ENCODE data around the gene UBTF. TPM values are rescaled to one million over a fixed set of nuclear protein-coding genes. Genes with fewer than 3 reads are reported as not detected.
A peak's percentile ranks its signal among the peaks of the same experiment; 100 is the strongest.

The UBTF gene
- total RNA-seq, 1 experiment from 2014 or later: 57.9 TPM

- no peak for DNase-seq (ENCODE audit: low read depth)
These were observed 5.9 kb downstream of the UBTF start for GRCh38 chr17:44213403-44214229.

GRCh38 chr17:44212507-44213402 is 6.7 kb downstream of the UBTF start:
- no peak for DNase-seq (ENCODE audit: low read depth)

DNA sequence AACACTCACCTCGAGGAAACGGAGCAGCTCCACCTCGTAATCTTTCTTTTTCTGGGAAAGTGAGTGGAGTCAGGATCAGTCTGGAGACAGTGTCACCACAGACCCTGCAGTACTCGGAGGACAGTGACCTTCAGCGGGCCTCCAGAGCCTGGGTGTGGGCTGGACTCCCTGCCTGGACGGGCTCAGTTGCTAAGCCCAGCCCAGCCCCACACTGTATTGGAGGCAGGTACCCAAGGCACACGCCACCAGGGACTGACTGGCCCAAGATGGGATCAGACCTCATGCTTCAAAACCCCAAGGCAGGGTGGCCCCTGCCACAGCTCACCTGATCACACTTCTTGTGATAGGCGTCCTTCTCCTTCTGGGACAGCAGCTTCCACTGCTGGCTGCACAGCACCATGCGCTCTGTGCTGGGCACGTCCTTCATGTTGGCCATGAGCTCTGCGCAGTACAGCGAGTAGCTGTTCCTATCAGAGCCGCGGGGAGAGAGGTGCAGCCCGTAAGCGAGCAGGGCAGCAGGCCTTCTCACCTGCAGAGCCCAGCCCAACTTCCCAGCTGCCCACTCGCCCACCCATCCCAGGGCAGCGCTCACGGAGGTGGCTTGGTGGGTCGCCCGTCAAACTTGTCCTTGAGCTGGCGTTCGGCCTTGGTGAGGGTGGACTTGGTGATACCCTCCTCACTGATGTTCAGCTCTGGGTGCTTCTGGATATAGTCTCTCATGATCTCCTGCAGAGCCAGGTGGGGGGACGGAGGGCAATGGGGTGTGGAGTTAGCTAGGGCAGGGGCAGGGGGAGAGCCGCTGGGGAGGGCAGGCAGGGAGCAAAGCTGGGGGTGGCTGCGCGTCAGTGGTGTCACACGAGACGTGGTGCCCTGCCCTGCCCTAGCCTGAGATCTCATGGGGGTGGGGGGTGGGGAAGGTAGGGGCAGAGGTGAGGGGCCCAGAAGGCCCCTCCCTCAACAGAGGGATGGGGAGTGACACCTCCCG is 7.9 kb downstream of the UBTF start:
- DNase-seq (ENCODE audit: low read depth): no peak

DNA sequence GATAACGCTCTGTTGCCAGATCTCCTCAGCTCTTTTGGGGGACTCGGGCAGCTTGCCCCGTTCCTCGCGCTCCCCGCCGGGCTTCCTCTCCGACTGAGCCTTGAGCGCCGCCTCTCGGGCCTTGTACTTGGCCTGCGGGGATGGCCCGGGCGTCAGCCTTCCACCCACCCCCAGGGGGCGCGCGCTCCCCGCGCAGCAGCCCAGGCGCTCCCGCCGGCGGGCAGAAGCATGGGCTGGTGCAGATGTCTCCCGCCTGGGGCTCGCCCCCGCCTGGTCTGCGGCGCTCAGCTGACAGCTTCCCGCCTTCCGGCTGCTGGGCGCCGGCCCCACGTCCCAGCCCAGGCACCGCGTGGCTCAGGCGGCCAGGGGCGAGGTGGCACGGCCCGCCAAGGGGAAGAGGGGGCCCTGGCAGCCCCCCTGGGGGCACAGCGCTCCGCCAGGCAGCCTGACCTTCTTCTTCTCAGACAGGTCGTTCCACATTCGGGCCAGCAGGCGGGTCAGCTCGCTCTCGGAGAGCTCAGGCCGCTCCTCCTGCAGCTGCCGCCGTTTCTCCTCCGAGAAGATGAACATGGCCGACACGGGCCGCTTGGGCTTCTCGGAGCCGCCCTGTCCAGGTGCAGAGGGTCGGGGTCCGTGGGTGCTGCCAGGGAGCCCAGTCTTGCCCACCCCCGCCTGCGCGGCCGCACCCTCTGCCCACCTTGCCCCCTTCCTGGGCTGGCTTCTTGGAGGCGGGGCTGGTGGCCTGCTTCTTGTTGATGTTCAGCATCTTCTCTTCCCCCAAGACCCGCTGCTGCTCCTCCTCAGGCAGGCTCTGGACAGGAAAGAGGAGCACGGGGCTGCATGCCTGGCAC is 8.9 kb downstream of the UBTF start:
- DNase-seq (ENCODE audit: low read depth): peak; percentile 86

- DNase-seq (ENCODE audit: low read depth): no peak
These were observed 9.6 kb downstream of the UBTF start for GRCh38 chr17:44209786-44210341.

GRCh38 chr17:44207743-44208142 is 11.7 kb downstream of the UBTF start:
- no peak for DNase-seq (ENCODE audit: low read depth)

DNA sequence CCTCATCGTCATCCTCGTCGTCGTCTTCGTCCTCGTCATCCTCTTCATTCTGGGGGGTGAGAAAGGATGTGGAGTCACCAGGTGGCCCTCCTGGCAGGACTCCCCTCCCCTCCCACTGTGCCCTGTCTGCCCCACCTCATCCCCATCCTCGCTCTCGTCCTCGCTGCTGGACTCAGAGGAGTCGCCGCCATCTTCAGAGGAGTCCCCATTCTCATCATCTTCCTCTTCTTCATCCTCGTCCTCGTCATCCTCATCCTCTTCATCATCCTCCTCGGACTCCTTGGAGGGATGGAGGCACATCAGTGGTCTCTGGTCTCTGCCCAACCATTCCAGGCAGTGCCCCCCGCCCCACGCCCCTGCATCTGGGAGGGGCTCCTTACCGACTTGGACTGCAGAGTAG is 12.2 kb downstream of the UBTF start:
- DNase-seq (ENCODE audit: low read depth): no peak

DNA sequence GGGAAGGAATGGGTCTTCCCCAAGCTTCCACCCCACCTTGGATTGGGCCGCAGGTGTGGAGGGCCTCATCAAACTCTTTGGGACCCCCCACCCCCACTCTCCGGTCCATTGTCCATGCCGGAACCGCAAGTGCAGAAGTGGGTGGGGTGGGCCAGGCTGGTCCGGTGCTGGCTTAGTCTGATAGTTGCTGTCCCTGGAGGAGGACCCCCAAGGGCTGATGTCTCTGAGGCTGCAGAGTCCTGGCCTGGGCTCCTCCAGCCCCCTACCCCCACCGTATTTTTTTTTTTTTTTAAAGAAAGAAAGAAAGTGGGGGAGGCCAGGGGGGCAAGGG is 12.7 kb downstream of the UBTF start:
- DNase-seq (ENCODE audit: low read depth): no peak

DNA sequence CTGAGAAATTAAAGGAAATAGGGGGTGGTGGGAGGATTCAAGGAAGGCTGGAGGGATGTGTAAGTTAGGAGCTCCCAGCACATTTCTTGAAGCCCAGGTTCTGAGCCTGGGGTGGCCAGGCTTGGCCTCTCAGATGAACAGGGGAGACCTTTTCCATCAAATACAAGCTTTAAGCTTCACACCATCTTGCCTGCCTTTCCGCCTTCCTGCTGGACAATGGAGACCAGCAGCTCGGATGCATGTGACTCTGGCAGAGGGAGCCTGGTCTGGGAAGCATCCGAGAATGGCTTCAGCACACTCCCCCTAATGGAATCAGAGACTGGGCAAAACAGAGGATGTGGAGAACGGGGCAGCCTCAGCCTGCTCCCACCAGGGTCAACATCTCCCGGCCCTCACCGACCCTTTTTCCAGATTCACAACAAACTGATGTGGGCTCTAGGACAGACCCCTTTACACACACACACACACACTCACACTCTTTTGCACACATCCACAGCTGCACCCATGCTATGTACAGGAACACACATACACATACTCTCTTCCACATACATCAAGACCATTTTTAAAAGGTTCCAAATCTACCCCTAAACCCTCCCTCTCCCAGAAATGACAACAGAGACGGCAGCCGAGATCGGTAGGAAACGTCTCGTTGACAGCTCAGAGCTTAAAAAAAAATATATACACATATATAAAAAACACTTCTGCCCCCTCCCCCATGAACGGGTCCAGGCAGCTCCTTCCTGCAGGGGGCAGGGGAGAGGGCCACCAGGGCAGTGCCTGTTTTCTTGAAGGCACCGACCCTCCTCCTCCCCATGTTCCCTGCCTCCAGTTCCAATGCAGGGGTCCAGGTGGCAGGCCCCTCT is 13.3 kb downstream of the UBTF start:
- no peak for DNase-seq (ENCODE audit: low read depth)

DNA sequence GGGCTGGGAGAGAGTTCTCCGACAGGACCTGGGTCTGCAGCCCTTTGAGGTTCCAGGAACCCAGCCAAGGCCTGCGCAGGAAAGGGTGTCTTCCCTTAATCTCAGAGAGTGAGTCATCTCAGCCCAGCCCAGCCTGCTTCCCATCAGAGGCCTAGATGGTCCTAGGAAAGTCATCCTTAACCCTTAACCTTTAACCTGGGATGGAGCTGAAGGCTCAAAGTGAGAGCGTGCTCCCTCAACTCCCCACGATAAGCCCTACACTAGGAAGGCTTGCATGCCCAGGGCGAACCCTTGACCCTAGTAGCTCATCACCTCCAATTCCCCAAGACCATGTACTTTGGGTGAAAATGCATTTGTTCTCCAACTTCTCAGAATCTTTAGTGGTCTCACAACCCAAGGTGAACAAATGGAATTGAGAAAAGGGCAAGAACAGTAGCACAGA is 15.0 kb downstream of the UBTF start:
- peak; percentile 30 for DNase-seq (ENCODE audit: low read depth)

- peak; percentile 43 for DNase-seq (ENCODE audit: low read depth)
These were observed 15.6 kb downstream of the UBTF start for GRCh38 chr17:44203731-44204440.

DNA sequence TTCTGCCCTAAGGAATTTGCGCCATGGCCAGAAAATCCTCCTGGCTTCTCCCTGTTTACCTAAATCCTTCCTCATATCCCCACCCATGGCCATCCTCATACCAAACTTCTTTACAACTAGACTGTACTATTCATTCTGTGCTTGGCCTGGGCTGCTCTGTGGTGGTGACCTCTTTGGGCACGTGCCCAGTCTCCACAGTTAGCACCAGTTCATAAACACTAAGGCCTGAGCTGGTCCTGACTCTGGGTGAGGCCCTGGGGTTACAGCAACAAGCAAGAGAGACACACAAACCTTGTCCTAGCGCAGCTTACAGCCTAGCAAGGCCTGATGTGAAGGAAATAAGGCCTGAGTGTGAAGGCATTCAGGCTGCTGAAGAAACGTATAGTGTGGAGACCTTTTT is 16.7 kb downstream of the UBTF start:
- DNase-seq (ENCODE audit: low read depth): no peak

DNA sequence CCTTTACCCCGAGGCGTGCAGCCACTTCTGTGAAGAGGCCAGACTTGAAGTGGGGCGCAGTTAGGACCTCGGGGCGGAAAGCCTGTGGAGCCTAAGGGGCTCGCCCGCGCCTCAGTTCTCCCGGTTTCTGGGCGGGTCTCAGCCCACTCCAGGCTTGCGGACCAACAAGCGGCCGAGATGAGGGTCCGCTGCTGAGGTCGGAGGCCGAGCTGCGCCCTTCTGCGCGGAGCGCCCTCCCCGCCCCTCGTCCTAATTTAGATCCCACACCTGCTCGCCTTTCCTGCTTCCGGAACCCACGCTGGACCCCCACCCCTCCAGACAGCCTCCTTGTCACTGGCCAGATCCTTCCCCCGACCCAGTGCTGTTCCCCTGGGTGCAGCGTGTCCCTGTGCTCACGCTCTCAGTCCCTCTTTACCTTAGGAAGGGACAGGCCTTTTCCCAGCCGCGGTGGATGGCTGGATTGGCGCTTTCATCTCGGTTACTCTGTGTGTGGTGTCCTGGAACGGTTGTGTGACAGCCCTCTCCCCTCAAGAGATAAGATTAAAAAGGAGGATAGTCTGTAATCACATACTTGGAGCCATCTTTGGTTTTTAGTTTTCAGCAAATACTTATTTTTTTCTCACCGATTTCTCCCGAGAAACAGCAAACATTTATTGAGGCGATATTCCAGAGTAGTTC is 18.9 kb downstream of the UBTF start:
- DNase-seq (ENCODE audit: low read depth): no peak

- DNase-seq (ENCODE audit: low read depth): peak; percentile 97
These were observed 19.7 kb downstream of the UBTF start, which contains the start of gene ATXN7L3 for GRCh38 chr17:44199553-44200477. Gene ATXN7L3 (minus strand): TSS chr17:44199884. CDS start chr17:44198070, 1,814 bp downstream.

DNA sequence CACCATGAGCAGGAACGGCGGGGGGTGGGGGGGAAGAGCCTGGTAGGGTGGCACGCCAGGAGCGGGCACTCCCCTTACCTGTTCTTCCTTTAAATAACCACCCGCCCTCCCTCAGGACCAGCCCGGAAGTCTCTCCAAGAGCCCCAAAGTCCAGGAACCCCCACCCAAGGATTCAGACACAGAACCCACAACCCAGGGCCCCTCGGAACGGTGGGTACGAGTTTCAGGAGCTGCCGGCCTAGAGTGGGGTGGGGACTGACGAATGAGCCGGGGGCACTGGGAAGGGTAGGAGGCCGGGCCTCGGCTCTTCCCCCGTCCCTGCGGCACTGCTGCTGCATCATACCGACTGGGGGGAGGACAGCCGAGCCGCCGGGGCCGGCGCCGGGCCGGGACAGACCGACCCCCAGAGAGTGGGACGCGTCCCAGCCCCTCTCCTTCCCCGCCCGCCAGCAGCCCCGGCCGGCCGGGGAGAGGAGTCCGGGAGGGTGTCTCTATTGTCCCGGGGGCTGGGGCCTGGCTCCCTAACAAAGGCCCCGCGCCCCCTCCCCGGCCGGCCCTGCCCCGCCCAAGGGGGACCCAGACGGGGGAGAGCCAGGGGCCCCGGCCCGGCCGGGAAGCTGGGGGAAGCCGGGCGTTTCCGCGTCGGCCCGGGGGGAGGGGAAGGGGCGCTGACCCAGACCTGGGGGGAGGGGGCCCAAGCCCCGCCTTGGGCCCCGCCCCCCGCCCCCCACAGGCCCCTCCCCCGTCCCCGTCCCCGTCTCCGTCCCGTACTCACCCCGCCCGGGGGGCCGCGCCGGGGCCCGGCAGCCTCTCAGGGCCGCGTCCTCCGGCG is 20.5 kb downstream of the UBTF start:
- DNase-seq (ENCODE audit: low read depth): peak; percentile 49

Measured in Daoy (cell line).